Activated CD4-positive, alpha-beta T cell treated with anti-CD3 and anti-CD28 coated beads for 36 hours (primary cell): ENCODE measurements around the gene EXOSC7. TPM values are rescaled to one million over a fixed set of nuclear protein-coding genes. Genes with fewer than 3 reads are reported as not detected.
"Not testable (repeated sequence)": the region's sequence is repeated elsewhere in the genome, so short reads cannot be mapped to it uniquely, and the experiment has no call there.

Source experiments
- ATAC-seq: fragments of 200-7000 bp; cut with Tn5 transposase; one replicate; pipeline ENCODE4 v1.10.0; 2021; ENCODE audit warnings: mild to moderate bottlenecking, moderate library complexity
- CTCF ChIA-PET: fragments of 350-600 bp; sonication (Branson Sonifier 250); formaldehyde crosslinking; loops from one replicate; lab custom pipeline; 2021; ENCODE audit warnings: antibody characterized with exemption; lab: Charles Lee
- POLR2A ChIA-PET: fragments of 350-600 bp; sonication (Branson Sonifier 250); formaldehyde crosslinking; loops from one replicate; lab custom pipeline; 2021; ENCODE audit warnings: antibody characterized with exemption, inconsistent platforms; lab: Charles Lee
- DNase-seq: peaks from one replicate; pipeline ENCODE4 v3.0.0-alpha.2; 2020
- H3K27ac Mint-ChIP-seq: one replicate; pipeline ENCODE4 v1.8.0; 2021; ENCODE audit warnings: mixed read lengths
- H3K27me3 Mint-ChIP-seq: one replicate; pipeline ENCODE4 v1.8.0; 2021; ENCODE audit warnings: mixed read lengths
- H3K36me3 Mint-ChIP-seq: one replicate; pipeline ENCODE4 v1.8.0; 2021; ENCODE audit warnings: low read depth, mixed read lengths
- H3K4me1 Mint-ChIP-seq: one replicate; pipeline ENCODE4 v1.8.0; 2021; ENCODE audit warnings: mixed read lengths
- H3K4me3 Mint-ChIP-seq: one replicate; pipeline ENCODE4 v1.8.0; 2021; ENCODE audit warnings: mild to moderate bottlenecking, moderate library complexity, mixed read lengths
- H3K9me3 Mint-ChIP-seq: one replicate; pipeline ENCODE4 v1.8.0; 2021; ENCODE audit warnings: low read depth, mixed read lengths
- intact Hi-C, 2 experiments: fragments of 100-400 bp; cut with DNase I in 1 of 2; cut with micrococcal nuclease in 1 of 2; formaldehyde crosslinking; loops; one replicate each; pipeline versions ENCODE4 v1.14.2 to v1.15.1; 2022 to 2024; cut with DNase I, micrococcal nuclease
- total RNA-seq, 2 experiments: library from RNA; stranded (reverse); gene quantifications; one replicate each; pipeline ENCODE4 v1.2.3, GENCODE V29; 2021

Gene EXOSC7
- total RNA-seq, 2 experiments from 2014 or later, result 42.7 to 70.7 TPM

DNA sequence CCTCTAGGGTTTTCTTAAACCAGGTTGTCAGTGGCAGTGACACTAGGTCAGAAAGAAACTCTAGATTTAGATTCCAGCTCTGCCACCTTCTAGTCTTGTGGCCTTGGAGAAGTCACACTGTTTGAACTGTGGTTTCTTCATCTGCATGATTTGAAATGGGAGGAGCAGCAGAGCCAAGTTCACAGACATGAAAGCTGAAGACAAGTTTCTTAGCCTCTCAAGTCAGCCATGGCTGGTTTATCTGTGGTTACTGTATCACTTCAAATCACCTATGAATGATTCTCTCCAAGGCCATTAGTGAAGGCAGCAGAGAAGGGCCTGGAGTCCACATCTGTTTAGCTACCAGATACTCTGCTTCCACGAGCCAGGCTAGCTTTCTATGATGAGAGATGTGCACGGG is 65.6 kb downstream of the EXOSC7 start:
- H3K27me3 Mint-ChIP-seq, result peaks cover 7% of the 10 kb centered on the region
- POLR2A ChIA-PET, result interaction anchor here (1.5 kb wide), 1 partner anchor 169 kb away, joined by 3 read pairs; no protein-coding TSS in a partner anchor
- DNase-seq (no peak), ATAC-seq (peak; percentile 17)
- intact Hi-C loops, result loop anchor here in 1 of 2 experiments (5.0 kb wide), 3 partner anchors 66 to 466 kb away; no protein-coding TSS in a partner anchor
- H3K27ac Mint-ChIP-seq, result no peak overlapping the region
- no peaks in the 10 kb centered on the region for H3K9me3 Mint-ChIP-seq
- CTCF ChIA-PET, result interaction anchor here (0.7 to 9.4 kb wide), 37 partner anchors 8 to 618 kb away, joined by 3 to 210 read pairs (median 4); partner anchors contain the start of gene CDCP1
- peaks cover 27% of the 10 kb centered on the region for H3K4me1 Mint-ChIP-seq
- no peak overlapping the region for H3K4me3 Mint-ChIP-seq
- H3K36me3 Mint-ChIP-seq, result no peaks in the 10 kb centered on the region

DNA sequence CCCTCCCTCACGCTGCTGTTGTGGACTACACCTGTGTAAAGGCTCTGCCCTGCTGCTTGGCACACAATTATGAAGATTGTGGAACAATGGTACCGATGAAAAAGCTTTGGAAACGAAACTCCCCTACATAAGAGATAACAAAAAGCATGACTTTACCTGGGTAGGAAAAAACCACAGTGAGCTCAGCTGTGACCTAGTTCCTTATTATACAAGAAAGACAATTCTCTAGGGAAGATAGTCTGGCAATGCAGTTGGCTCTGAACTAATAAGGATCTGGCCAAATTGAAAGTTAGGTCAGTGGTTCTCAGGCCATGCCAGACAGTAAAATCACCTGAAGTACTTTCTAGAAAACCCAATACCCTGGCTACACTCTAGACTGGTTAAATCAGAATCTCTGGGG is 66.1 kb downstream of the EXOSC7 start:
- no peak overlapping the region for H3K4me3 Mint-ChIP-seq
- peaks cover 23% of the 10 kb centered on the region for H3K4me1 Mint-ChIP-seq
- ATAC-seq, result no peak
- H3K27ac Mint-ChIP-seq, result no peak overlapping the region
- ChIA-PET CTCF (interaction anchor here (0.6 to 9.4 kb wide), 27 partner anchors 8 to 618 kb away, joined by 3 to 210 read pairs (median 4); no protein-coding TSS in a partner anchor), POLR2A (interaction anchor here (1.5 kb wide), 1 partner anchor 168 kb away, joined by 3 read pairs; no protein-coding TSS in a partner anchor)
- intact Hi-C loops, result loop anchor here in 1 of 2 experiments (5.0 kb wide), 3 partner anchors 65 to 465 kb away; no protein-coding TSS in a partner anchor
- no peak for DNase-seq
- no peaks in the 10 kb centered on the region for H3K36me3 Mint-ChIP-seq
- peaks cover 3% of the 10 kb centered on the region for H3K27me3 Mint-ChIP-seq
- H3K9me3 Mint-ChIP-seq, result no peaks in the 10 kb centered on the region

DNA sequence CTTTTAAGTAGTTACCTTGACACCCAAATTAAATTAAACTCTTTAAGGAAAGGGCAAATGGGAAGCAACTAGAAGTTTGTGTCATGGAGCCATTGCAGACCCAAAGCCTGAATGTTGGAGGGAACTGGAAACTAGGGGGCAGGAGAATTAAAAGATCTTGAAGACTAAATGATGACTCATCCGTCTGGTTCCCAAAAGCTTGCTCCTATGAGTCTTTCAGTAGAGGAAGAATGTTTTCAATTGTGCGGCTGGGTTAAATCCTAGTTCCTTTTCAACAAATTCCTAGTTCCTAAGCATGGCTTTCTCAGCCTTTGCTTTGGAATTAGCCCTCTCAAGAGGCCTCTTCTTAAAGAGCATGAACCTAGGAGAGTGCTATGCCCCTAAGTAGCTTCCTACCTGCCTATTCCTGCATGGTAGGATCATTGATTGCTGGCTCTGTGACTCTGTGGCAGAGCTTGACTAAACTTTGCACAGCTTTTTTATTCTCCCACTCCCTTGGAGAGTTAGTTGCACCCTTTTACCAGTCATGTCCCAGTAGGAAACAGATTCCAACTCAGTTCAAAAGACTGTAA is 67.8 kb downstream of the EXOSC7 start:
- no peak for DNase-seq
- Mint-ChIP-seq H3K27me3 (peaks cover 3% of the 10 kb centered on the region), H3K27ac (no peak overlapping the region), H3K36me3 (no peaks in the 10 kb centered on the region), H3K4me3 (no peak overlapping the region), H3K9me3 (no peaks in the 10 kb centered on the region), H3K4me1 (peaks cover 23% of the 10 kb centered on the region)
- ChIA-PET CTCF (interaction anchor here (1.5 to 9.4 kb wide), 3 partner anchors 11 to 323 kb away, joined by 3 to 210 read pairs (median 57); no protein-coding TSS in a partner anchor), POLR2A (no interaction called here)
- intact Hi-C loops, result loop anchor here in 1 of 2 experiments (5.0 kb wide), 3 partner anchors 63 to 463 kb away; no protein-coding TSS in a partner anchor
- ATAC-seq, result no peak

DNA sequence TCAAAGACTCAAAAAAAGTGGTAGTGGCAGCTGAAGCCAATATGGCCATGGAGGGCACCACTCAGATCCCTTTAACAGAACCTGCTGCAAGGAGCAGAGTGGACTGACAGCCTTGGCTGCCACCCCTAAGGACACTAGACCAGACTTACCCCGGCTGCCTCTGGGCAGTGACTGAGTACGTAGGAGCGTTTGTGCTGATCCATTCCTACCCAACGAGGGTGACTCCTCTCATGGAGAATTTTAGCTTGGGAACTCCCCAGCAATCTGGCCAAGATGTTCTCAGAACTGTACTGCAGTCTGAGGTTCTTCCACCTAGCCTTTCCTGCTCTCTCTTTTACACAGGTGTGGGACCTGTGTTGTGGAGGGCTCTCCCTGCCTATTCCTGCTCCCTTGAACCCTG is 72.2 kb downstream of the EXOSC7 start:
- Mint-ChIP-seq H3K4me3 (no peak overlapping the region), H3K9me3 (no peaks in the 10 kb centered on the region), H3K4me1 (no peaks in the 10 kb centered on the region), H3K36me3 (no peaks in the 10 kb centered on the region), H3K27ac (no peak overlapping the region), H3K27me3 (peaks cover 7% of the 10 kb centered on the region)
- no peak for ATAC-seq
- POLR2A ChIA-PET, result no interaction called here
- CTCF ChIA-PET, result interaction anchor here (0.5 to 1.9 kb wide), 3 partner anchors 10 to 94 kb away, joined by 3 to 5 read pairs (median 4); no protein-coding TSS in a partner anchor
- intact Hi-C loops, result no loop called here
- DNase-seq, result no peak

DNA sequence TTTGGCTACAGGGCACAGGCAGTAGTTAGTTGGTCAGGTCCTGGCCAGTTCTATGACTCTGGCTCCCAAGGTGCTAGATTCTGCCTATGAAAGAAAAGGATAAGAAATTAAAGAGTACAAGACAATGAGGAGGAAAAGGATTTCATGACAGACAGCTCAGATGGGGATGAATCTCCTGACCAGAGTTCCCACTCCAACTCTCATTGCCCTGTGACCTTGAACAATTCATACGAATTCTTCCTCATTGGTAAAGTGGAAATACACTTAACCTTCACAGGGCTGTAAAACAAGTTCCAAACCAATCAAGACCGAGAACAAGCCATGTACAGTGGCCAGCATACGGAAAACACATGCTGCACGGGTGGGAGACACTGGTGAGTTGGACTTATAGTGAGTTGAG is 73.8 kb downstream of the EXOSC7 start:
- ChIA-PET CTCF (interaction anchor here (0.6 to 1.5 kb wide), 5 partner anchors 8 to 157 kb away, joined by 3 to 8 read pairs (median 3); no protein-coding TSS in a partner anchor), POLR2A (no interaction called here)
- no peaks in the 10 kb centered on the region for H3K9me3 Mint-ChIP-seq
- H3K4me1 Mint-ChIP-seq, result peaks cover 10% of the 10 kb centered on the region
- no peak overlapping the region for H3K27ac Mint-ChIP-seq
- no peaks in the 10 kb centered on the region for H3K36me3 Mint-ChIP-seq
- DNase-seq (no peak), ATAC-seq (no peak)
- intact Hi-C loops, result no loop called here
- H3K27me3 Mint-ChIP-seq, result peaks cover 7% of the 10 kb centered on the region
- no peak overlapping the region for H3K4me3 Mint-ChIP-seq

DNA sequence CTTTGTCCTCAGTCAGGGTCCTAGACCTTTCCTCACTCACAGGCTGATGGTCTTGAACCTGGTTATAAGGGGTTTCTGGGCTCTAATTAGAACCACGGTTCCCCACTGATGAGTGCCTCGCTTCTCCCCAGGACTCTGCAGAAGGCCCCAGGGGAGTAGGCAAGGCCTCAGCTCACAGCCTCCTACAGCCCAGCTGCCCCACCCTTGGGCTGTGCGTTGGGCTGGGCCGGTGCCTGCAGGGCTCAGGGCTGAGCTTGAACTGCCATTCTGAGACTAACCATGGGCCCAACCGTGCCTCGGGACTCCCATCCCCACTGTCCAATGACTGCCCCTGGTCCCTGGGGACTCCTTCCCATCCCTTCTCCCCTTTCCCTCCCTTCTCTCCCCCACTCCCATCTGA is 75.6 kb downstream of the EXOSC7 start:
- intact Hi-C loops, result no loop called here
- ChIA-PET POLR2A (no interaction called here), CTCF (no interaction called here)
- Mint-ChIP-seq H3K4me3 (no peak overlapping the region), H3K36me3 (no peaks in the 10 kb centered on the region), H3K27ac (no peak overlapping the region), H3K9me3 (no peaks in the 10 kb centered on the region), H3K27me3 (peaks cover 5% of the 10 kb centered on the region), H3K4me1 (peaks cover 14% of the 10 kb centered on the region)
- DNase-seq, result no peak
- ATAC-seq, result no peak

DNA sequence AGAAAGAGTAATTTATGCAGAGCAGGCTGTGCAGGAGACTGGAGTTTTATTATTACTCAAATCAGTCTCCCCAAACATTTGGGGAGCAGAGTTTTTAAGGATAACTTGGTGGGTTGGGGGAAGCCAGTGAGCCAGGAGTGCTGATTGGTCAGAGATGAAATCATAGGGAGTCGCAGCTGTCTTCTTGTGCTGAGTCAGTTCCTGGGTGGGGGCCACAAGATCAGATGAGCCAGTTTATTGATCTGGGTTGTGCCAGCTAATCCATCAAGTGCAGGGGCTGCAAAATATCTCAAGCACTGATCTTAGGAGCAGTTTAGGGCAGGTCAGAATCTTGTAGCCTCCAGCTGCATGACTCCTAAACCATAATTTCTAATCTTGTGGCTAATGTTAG is 77.8 kb downstream of the EXOSC7 start:
- intact Hi-C loops, POLR2A ChIA-PET, H3K27me3 Mint-ChIP-seq, ATAC-seq, DNase-seq, H3K4me3 Mint-ChIP-seq, H3K9me3 Mint-ChIP-seq, H3K36me3 Mint-ChIP-seq, H3K27ac Mint-ChIP-seq: not testable (repeated sequence)
- peaks cover 21% of the 10 kb centered on the region for H3K4me1 Mint-ChIP-seq
- CTCF ChIA-PET, result interaction anchor here (1.4 to 6.6 kb wide), 3 partner anchors 12 to 157 kb away, joined by 3 to 57 read pairs (median 4); no protein-coding TSS in a partner anchor

DNA sequence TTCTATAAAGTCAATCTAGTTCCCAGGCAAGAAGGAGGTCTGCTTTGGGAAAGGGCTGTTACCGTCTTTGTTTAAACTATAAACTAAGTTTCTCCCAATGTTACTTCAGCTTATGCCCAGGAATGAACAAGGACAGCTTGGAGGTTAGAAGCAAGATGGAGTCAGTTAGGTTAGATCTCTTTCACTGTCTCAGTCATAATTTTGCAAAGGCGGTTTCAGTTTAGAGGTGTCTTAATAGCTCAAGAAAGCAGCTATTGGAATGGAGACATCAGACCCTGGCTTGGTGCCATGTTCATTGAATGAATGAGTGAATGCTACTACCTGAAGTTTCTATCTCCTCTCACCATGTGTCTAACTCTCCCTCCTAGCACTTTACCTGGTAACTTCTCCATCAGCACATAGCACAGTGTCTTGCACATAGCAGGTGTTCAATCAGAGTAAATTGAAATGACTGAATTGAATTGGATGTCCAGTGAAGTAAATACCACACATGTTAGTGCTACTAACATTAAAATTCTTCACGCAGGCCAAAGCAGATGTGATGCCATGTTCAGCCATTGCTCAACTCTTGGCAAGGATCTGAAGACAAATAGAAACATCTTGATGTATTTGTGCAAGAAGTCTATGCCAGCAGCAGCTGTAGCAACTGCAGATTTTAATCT is 78.3 kb downstream of the EXOSC7 start:
- DNase-seq, result peak; percentile 31
- Mint-ChIP-seq H3K9me3 (no peaks in the 10 kb centered on the region), H3K27ac (no peak overlapping the region), H3K27me3 (peaks cover 2% of the 10 kb centered on the region), H3K4me1 (peaks cover 21% of the 10 kb centered on the region), H3K36me3 (no peaks in the 10 kb centered on the region), H3K4me3 (no peak overlapping the region)
- intact Hi-C loops, result no loop called here
- CTCF ChIA-PET, result interaction anchor here (1.4 to 6.6 kb wide), 4 partner anchors 12 to 156 kb away, joined by 3 to 57 read pairs (median 10); no protein-coding TSS in a partner anchor
- peak; percentile 47 for ATAC-seq
- POLR2A ChIA-PET, result no interaction called here

DNA sequence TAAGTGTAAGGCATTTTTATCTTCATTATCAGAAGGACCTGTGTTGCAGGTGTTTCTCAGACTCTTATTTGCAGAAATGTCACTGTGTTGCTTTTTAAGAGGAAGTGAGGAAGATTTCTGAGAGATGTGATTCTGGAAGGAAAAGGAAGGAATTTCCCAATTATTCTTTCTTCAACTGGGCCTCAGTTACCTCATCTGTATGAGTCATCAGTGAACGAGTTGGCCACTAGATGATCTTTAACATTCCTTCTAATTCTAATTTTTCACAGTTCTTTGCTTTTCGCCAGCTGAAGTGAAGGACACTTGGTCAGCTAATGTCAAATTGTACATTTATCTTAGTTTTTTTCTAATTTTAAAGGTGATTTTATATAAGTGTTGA is 79.0 kb downstream of the EXOSC7 start:
- H3K27me3 Mint-ChIP-seq, result no peaks in the 10 kb centered on the region
- DNase-seq, result no peak
- ChIA-PET POLR2A (no interaction called here), CTCF (interaction anchor here (0.7 to 6.6 kb wide), 4 partner anchors 12 to 347 kb away, joined by 3 to 57 read pairs (median 10); no protein-coding TSS in a partner anchor)
- no peaks in the 10 kb centered on the region for H3K36me3 Mint-ChIP-seq
- no peak overlapping the region for H3K4me3 Mint-ChIP-seq
- H3K27ac Mint-ChIP-seq, result no peak overlapping the region
- ATAC-seq, result no peak
- no peaks in the 10 kb centered on the region for H3K9me3 Mint-ChIP-seq
- intact Hi-C loops, result loop anchor here in 1 of 2 experiments (1.0 kb wide), 1 partner anchor 18 kb away; no protein-coding TSS in a partner anchor
- H3K4me1 Mint-ChIP-seq, result peaks cover 21% of the 10 kb centered on the region

DNA sequence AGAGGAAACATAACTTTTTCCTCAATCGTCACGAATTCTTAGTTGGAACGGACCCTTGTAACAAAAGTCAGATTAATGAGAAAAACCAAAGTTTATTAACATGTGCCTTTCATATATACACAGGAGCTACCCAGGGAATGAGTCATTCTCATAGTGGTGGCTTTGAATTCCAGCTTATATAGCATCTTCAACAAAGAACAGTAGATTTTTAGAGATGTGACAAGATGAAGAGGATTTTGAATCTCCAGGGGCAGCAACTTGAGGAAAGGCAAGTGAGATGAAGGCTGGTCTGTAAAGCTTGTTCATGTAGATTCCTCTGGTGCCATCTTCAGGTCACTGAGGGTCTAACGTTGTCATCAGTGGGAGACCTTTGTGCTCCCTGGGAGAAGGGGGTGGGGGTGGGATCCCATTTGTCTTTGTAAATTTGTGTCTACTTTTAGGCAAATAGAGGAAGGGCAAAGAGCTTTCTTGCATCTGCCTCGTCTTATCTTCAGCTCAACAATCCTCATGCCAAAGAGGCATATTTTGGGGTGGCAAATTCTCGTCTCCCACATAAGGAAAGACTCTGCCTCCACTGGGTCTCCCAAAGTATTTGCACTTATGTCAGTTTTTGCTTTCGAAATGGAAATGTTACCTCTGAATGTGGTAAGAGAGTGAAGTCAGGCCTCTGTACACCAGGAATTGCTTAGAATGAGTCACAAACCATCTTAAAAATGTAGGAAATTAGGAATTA is 79.5 kb downstream of the EXOSC7 start:
- ChIA-PET CTCF (interaction anchor here (0.6 to 6.6 kb wide), 6 partner anchors 11 to 346 kb away, joined by 3 to 57 read pairs (median 4); no protein-coding TSS in a partner anchor), POLR2A (no interaction called here)
- Mint-ChIP-seq H3K27ac (no peak overlapping the region), H3K9me3 (no peaks in the 10 kb centered on the region), H3K36me3 (no peaks in the 10 kb centered on the region), H3K27me3 (no peaks in the 10 kb centered on the region), H3K4me3 (no peak overlapping the region), H3K4me1 (peaks cover 21% of the 10 kb centered on the region)
- intact Hi-C loops, result loop anchor here in 1 of 2 experiments (1.0 kb wide), 1 partner anchor 18 kb away; no protein-coding TSS in a partner anchor
- DNase-seq (peak; percentile 34), ATAC-seq (peak; percentile 55)
